HG03442 (cell line): ENCODE data around the gene LSM11.
"Not testable (repeated sequence)": the region's sequence is repeated elsewhere in the genome, so short reads cannot be mapped to it uniquely, and the experiment has no call there.

Source experiments
- ATAC-seq: cut with Tn5 transposase; IDR thresholded peaks from one replicate; pipeline ENCODE4 v1.9.1; 2021; ENCODE audit warnings: mild to moderate bottlenecking, moderate library complexity; ENCODE audit not compliant: unreplicated experiment

Gene LSM11

DNA sequence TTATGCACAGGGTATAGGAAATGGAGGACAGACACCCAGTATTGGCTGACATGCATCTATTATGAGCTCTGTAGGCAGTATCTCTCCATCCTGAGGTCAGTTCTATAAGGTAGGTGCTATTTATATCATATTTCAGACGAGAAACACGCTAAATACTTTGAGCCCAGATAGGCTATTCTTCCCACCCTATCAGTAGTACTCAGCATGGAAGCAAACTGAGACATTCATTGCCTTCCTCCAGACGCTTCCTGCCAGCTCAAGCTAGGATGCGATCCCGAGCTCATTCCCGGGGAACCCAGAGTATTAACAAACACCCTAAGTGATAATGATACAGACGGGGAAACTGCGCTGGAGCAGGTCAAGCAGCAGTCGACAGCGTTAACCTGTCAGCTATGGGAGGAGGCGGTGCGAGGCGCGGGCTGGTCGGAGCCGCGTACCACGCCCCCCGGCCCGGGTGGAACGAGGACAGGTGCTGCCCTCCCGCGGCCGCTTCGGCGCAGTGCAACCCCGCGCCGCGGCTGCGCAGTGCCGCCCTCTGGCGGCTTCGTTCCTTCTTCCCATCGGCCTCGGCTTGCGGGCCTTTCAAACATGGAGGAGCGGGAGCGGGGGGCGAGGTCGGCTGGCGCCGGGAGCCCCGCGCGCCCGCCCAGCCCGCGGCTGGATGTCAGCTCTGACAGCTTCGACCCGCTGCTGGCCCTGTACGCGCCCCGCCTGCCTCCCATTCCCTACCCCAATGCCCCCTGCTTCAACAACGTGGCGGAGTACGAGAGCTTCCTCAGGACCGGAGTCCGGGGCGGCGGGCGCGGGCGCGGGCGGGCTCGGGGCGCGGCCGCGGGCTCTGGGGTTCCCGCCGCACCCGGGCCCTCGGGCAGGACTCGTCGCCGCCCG, at the start of gene LSM11:
Gene LSM11 (plus strand): TSS at position 550 of the 888 bp plus-strand sequence. CDS start 39 bp downstream, at position 589.
- ATAC-seq = peak; percentile 91

- ATAC-seq = not testable (repeated sequence)
Observed at GRCh38 chr5:157693816-157694215, 49.7 kb upstream of the LSM11 start.

GRCh38 chr5:157696154-157696553, 47.4 kb upstream of the LSM11 start:
- ATAC-seq = not testable (repeated sequence)

GRCh38 chr5:157698674-157699073, 44.8 kb upstream of the LSM11 start:
- ATAC-seq = not testable (repeated sequence)

DNA sequence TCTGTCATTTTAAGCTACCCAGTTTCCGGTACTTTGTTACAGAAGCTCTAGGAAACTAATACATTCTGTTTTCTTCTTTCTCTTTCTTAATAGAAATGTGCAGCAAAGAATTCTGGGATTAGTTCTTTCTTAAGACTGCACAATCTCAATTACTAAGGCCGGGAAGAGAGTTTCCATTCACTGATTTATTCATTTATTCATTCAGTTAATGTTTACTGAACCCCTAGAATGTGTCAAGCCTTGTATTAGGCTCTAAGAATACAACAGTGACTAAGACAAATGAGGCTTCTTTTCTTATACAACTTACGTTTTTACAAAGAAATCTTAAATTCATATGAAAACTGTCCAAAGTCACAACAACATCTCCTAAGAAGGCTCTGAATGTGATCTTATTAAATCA, 39.8 kb upstream of the LSM11 start:
- no peak for ATAC-seq

- no peak for ATAC-seq
Observed at GRCh38 chr5:157708866-157709265, 34.6 kb upstream of the LSM11 start.

- no peak for ATAC-seq
Observed at GRCh38 chr5:157709346-157709745, 34.2 kb upstream of the LSM11 start.

- ATAC-seq = no peak
Observed at GRCh38 chr5:157710431-157710830, 33.1 kb upstream of the LSM11 start.

DNA sequence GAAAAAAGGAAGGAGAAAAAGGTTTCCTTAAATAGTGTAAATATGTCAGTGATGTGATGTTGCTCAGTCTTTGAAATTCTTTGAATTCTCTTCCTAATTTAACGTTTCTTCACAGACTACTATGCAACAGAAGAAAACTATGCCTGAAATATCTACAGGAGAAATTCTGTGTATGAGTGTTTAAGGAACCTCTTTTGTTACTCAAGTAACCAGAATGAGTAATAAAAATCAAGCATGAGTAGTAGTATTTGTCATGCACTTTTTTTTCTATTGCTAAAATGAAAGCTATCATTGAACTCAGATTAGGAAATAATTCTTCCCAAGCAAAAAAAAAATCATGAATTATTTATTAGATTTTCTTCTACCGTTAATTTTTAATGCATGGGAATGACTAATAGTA, 32.6 kb upstream of the LSM11 start:
- no peak for ATAC-seq

DNA sequence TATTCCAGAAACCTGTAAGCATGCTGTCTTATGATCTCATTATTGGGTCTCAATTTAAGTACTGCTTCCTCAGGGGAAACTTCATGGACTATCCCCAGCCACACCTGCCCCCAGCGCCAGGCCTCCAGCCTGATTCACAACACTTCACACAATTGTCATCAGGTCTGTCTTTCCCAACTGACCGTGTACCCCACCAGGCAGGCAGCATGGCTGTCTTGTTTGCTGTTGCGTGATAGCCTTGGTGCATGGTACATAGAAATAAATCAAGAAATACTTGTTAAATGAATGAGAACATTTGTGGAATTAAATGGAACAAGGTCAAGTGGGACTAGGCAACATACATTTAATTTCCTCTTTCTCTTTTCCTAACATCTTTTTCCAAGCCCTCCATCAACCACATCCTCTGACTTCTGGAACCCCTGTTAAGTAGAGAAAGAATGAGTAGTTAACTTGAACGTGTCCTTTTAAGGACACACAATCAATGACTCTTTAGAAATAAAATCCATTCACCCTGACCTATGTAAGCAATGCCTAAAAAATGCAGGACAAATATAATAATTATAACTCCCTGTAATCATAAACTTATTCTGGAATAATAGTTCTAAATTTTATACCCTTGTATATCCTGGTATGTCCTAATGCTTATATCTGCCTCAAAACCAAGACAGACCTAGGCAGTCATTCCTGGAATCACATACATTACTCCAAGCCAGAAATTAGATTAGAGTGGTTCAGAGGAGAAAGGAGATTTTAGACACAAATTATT, 29.5 kb upstream of the LSM11 start:
- no peak for ATAC-seq

- no peak for ATAC-seq
Observed at GRCh38 chr5:157714596-157714864, 29.0 kb upstream of the LSM11 start.

DNA sequence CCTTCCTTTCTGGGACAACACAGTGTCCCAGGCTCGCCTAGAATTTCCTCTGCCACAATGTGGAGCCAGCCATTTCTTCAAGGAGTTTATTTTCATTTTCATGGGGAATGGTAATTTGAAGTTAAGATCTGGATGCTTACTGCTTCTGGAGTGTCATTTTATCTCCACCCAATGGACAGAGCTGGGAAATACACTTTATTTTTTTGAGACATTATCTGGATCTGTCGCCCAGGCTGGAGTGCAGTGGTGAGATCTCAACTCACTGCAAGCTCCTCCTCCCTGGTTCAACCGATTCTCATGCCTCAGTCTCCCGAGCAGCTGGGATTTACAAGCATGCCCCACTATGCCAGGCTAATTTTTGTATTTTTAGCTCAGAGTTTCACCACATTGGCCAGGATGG, 25.0 kb upstream of the LSM11 start:
- ATAC-seq = no peak

DNA sequence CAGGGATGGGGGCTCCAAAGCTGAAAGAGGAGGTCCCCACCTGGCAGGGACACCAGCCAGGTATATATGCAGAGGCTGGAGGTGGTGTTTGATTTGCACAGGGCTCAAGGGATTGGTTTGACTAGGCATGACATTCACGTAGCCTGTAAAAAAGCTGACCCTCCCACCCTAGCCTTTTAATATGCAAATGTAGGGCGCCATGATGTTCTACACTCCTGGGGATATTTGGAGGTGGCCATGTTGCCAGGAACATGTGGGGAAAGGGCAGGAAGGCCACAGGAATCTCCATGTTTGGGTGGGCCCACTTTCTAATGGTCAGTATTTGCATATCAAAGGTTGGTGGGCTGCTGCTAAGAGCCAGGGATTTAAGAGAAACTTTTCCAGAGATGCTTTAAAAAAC, 24.3 kb upstream of the LSM11 start:
- ATAC-seq = no peak

DNA sequence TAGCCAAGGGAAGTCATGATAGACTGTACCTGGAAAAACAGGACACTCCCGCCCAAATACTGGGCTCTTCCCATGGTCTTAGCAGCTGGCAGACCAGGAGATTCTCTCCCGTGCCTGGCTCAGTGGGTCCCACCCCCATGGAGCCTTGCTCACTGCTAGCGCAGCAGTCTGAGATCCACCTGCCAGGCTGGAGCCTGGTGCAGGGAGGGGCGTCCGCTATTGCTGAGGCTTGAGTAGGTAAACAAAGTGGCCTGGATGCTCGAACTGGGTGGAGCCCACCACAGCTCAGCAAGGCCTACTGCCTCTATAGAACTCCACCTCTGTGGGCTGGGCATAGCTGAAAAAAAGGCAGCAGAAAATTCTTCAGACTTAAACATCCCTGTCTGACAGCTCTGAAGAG, 22.4 kb upstream of the LSM11 start:
- ATAC-seq = no peak

DNA sequence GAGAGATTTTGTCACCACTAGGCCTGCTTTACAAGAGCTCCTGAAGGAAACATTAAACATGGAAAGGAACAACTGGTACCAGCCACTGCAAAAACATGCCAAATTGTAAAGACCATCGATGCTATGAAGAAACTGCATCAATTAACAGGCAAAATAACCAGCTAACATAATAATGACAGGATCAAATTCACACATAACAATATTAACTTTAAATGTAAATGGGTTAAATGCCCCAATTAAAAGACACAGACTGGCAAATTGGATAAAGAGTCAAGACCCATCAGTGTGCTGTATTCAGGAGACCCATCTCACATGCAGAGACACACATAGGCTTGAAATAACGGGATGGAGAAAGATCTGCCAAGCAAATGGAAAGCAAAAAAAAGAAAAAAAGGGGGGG, 20.6 kb upstream of the LSM11 start:
- not testable (repeated sequence) for ATAC-seq

- not testable (repeated sequence) for ATAC-seq
Observed at GRCh38 chr5:157726607-157727006, 16.9 kb upstream of the LSM11 start.

DNA sequence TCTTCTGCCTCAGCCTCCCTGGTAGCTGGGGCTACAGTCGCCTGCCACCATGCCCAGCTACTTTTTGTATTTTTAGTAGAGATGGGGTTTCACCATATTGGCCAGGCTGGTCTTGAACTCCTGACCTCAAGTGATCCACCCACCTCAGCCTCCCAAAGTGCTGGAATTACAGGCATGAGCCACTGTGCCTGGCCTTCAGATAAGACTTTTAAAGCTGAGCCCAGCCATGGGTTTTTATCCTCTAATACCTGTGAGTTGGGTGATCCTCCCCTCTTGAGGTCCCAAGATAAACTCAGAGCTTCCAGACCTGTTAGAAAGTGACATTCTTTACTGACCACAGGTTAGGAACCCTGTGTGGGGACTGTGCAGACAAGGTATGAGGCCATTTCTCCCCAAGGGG, 15.7 kb upstream of the LSM11 start:
- not testable (repeated sequence) for ATAC-seq

- peak; percentile 64 for ATAC-seq
Observed at GRCh38 chr5:157729858-157730257, 13.7 kb upstream of the LSM11 start.

- no peak for ATAC-seq
Observed at GRCh38 chr5:157730900-157731271, 12.6 kb upstream of the LSM11 start.

DNA sequence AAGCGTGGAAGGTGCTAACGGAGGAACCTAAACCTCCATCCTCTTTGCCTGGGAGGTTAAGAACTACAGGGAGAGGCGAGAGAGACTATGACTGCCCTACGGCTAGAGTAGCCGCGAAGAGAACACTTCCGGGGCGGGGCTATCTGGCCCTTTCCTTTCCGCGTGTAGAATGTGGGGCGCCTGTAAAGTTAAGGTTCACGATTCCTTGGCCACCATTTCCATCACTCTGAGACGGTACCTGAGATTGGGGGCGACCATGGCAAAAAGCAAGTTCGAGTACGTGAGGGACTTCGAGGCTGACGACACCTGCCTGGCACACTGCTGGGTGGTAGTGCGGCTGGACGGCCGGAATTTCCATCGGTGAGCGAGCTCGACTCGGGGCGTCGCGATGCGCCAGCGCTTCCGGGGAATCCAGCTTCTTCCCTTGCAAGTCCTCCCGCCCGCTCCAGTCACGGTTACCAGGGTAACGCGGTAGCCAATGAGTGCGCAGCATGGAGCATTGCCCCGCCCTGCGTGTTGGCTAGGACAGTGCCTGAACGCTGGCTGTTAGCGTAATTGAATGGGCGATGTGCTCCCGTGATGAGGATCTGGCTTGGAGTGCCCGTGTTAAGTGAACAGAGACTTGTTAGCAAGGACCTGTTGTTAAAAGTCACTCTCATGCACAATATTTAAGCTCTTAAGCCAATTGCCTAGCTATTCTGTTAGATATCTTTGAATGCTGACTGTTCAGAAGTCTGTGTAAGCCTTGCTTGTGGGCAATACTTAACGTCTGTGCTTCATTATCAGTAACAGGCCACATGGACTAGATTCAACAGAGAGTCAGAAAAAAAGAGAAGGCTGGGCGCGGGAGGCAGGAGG, 12.0 kb upstream of the LSM11 start, which contains the start of gene THG1L:
Gene THG1L (plus strand): TSS at position 149 of the 858 bp plus-strand sequence. CDS start 21 bp downstream, at position 170.
- ATAC-seq = peak; percentile 92

GRCh38 chr5:157732130-157732514, 11.4 kb upstream of the LSM11 start:
- no peak for ATAC-seq
